Stomach (tissue), 4 donors: ENCODE results near the gene VSTM2L.

Source experiments
- POLR2A ChIP-seq, 4 donors: fragments of 450-650 bp; IDR thresholded peaks; one replicate each; pipeline ENCODE4 v1.6.1; 2016; ENCODE audit warnings: antibody characterized with exemption in 4 of 4, control low read depth in 2 of 4, mild to moderate bottlenecking in 1 of 4, moderate library complexity in 1 of 4
- POLR2AphosphoS5 ChIP-seq, 3 donors: sonication (generic); formaldehyde crosslinking; IDR thresholded peaks; one replicate each; pipeline ENCODE4 v1.6.1; 2016; ENCODE audit warnings: antibody characterized with exemption in 3 of 3
- TF ChIP-seq, protein P1 (sequence below), 7 experiments: fragments of 450-650 bp in 4 of 7; fragments of 200-600 bp in 3 of 7; sonication (generic) in 3 of 7; IDR thresholded peaks; one replicate each; pipeline ENCODE4 v1.5.1; 2016 to 2019; ENCODE audit warnings: antibody characterized with exemption in 7 of 7, control low read depth in 2 of 7, mild to moderate bottlenecking in 1 of 7

GRCh38 chr20:37954190-37954589, 51.3 kb downstream of the VSTM2L start:
- TF ChIP-seq, protein P1, sequence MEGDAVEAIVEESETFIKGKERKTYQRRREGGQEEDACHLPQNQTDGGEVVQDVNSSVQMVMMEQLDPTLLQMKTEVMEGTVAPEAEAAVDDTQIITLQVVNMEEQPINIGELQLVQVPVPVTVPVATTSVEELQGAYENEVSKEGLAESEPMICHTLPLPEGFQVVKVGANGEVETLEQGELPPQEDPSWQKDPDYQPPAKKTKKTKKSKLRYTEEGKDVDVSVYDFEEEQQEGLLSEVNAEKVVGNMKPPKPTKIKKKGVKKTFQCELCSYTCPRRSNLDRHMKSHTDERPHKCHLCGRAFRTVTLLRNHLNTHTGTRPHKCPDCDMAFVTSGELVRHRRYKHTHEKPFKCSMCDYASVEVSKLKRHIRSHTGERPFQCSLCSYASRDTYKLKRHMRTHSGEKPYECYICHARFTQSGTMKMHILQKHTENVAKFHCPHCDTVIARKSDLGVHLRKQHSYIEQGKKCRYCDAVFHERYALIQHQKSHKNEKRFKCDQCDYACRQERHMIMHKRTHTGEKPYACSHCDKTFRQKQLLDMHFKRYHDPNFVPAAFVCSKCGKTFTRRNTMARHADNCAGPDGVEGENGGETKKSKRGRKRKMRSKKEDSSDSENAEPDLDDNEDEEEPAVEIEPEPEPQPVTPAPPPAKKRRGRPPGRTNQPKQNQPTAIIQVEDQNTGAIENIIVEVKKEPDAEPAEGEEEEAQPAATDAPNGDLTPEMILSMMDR (IDR thresholded peaks at IDR 0.05) = no peak
- TF ChIP-seq POLR2A (IDR thresholded peaks at IDR 0.05) = no peak
- TF ChIP-seq POLR2AphosphoS5 (IDR thresholded peaks at IDR 0.05) = no peak
